Activated gamma-delta T cell treated with Interleukin-2 at 50 U/mL for 16 hours (primary cell): ENCODE results near the gene RNF40.

ENCODE experiments used
- DNase-seq: peaks from one replicate; pipeline ENCODE4 v3.0.0-alpha.2; 2020

The RNF40 gene

DNA sequence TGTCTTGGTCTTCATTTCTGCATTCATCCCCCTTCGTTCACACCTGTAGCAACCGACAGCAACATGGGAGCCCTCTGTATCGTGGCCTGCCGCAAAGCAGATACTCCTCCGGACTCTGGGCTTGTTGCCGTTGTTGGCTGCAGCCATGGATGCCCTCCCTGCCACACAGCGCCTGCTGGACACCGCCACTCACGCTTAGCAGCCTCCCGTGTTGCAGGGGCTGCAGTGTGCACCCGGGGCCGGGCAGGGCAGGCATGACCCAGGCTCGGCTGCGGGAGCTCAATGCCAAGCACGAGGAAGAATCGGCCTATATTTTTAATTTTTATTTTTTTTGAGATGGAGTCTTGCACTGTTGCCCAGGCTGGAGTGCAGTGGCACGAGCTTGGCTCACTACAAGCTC lies 59.8 kb downstream of the RNF40 start:
- DNase-seq: no peak
